GM12878 (cell line): ENCODE measurements around the gene FAM117B.

ENCODE experiments used
- CEBPB ChIP-seq, 2 experiments: fragments of 150-350 bp in 1 of 2; IDR thresholded peaks; 2 replicates each; pipeline ENCODE4 v1.6.1; 2012 to 2014; ENCODE audit warnings: low read depth in 2 of 2, low read length in 2 of 2, borderline replicate concordance in 1 of 2, inconsistent platforms in 1 of 2
- CTCF ChIP-seq, 3 experiments: IDR thresholded peaks in 2 of 3; conservative IDR thresholded peaks in 1 of 3; 2 replicates each; pipeline ENCODE4 v1.5.1; 2011; ENCODE audit warnings: low read depth in 3 of 3, low read length in 3 of 3, mild to moderate bottlenecking in 3 of 3, control low read depth in 2 of 3, moderate library complexity in 2 of 3, inconsistent platforms in 1 of 3, mixed read lengths in 1 of 3; ENCODE audit not compliant: control insufficient read depth in 2 of 3, insufficient read depth in 1 of 3; ENCODE audit errors: extremely low read depth in 1 of 3
- EP300 ChIP-seq, 2 experiments: fragments of 150-350 bp in 1 of 2; IDR thresholded peaks; 2 replicates each; pipeline ENCODE4 v1.6.1; 2011 to 2012; ENCODE audit warnings: low read depth in 2 of 2, low read length in 2 of 2, borderline replicate concordance in 1 of 2, improper control_type of control experiment in 1 of 2, inconsistent platforms in 1 of 2; ENCODE audit not compliant: control insufficient read depth in 1 of 2
- IRF4 ChIP-seq: IDR thresholded peaks from 2 replicates; pipeline ENCODE4 v1.6.1; 2011; ENCODE audit warnings: low read depth, low read length
- KAT2A ChIP-seq: conservative IDR thresholded peaks from 2 replicates; pipeline ENCODE4 v1.6.1; 2011; ENCODE audit warnings: low read depth, low read length; ENCODE audit not compliant: control insufficient read depth
- KLF5 ChIP-seq: fragments of 450-650 bp; IDR thresholded peaks from 2 replicates; pipeline ENCODE4 v1.6.1; 2014; ENCODE audit warnings: mild to moderate bottlenecking; ENCODE audit not compliant: partially characterized antibody
- PBX3 ChIP-seq: IDR thresholded peaks from 2 replicates; pipeline ENCODE4 v1.6.1; 2011; ENCODE audit warnings: mild to moderate bottlenecking, low read depth, low read length, moderate library complexity; ENCODE audit not compliant: insufficient replicate concordance
- POLR2A ChIP-seq: IDR thresholded peaks from 2 replicates; pipeline ENCODE4 v1.6.1; 2011; ENCODE audit warnings: low read depth, mild to moderate bottlenecking, low read length
- POLR2AphosphoS5 ChIP-seq: IDR thresholded peaks from 2 replicates; pipeline ENCODE4 v1.6.1; 2011; ENCODE audit warnings: mild to moderate bottlenecking, low read length, inconsistent platforms
- YY1 ChIP-seq: IDR thresholded peaks from 2 replicates; pipeline ENCODE4 v1.6.1; 2011; ENCODE audit warnings: low read depth, mild to moderate bottlenecking, low read length
- ZNF274 ChIP-seq: IDR thresholded peaks from one replicate; pipeline ENCODE4 v1.8.0; 2011; ENCODE audit not compliant: insufficient read length, insufficient read depth

- TF ChIP-seq CTCF (IDR thresholded peaks at IDR 0.05 in 2 of 3, conservative IDR thresholded peaks at IDR 0.05 in 1 of 3; ENCODE audit: control insufficient read depth in 2 of 3, extremely low read depth in 1 of 3, insufficient read depth in 1 of 3, low read depth in 3 of 3, low read length in 3 of 3) (no peak), YY1 (no peak), POLR2A (no peak), CEBPB (IDR thresholded peaks at IDR 0.05; ENCODE audit: borderline replicate concordance in 1 of 2, low read depth in 2 of 2, low read length in 2 of 2) (no peak), KAT2A (no peak), IRF4 (no peak), PBX3 (no peak), EP300 (IDR thresholded peaks at IDR 0.05; ENCODE audit: borderline replicate concordance in 1 of 2, control insufficient read depth in 1 of 2, low read depth in 2 of 2, low read length in 2 of 2) (no peak), POLR2AphosphoS5 (no peak), KLF5 (no peak), ZNF274 (no peak)
These were observed 21.3 kb upstream of the FAM117B start for GRCh38 chr2:202613479-202613878.
